ENCODE results near the gene PVR. TPM values are rescaled to one million over a fixed set of nuclear protein-coding genes. Genes with fewer than 3 reads are reported as not detected.
A peak's percentile ranks its signal among the peaks of the same experiment; 100 is the strongest.

The PVR gene
- total RNA-seq, 1 donor from 2014 or later, result 26.0 TPM

GRCh38 chr19:44653343-44653742 is 9.6 kb downstream of the PVR start:
- TF ChIP-seq POLR2AphosphoS5 (IDR thresholded peaks at IDR 0.05; ENCODE audit: insufficient read depth in 1 of 2, low read depth in 1 of 2) (no peak), CTCF (IDR thresholded peaks at IDR 0.05) (no peak), POLR2A (IDR thresholded peaks at IDR 0.05) (no peak)
- Histone ChIP-seq H3K4me1 (peaks cover under 1% of the 10 kb centered on the region), H3K4me3 (no peak overlapping the region), H3K27ac (no peak overlapping the region), H3K36me3 (peaks cover 0 to 75% of the 10 kb centered on the region in 2 donors), H3K9me3 (no peaks in the 10 kb centered on the region), H3K27me3 (no peaks in the 10 kb centered on the region)
- intact Hi-C loops (cut with DNase I), result no loop called here
- DNase-seq (ENCODE audit: extremely low spot score in 2 of 2), result no peak

DNA sequence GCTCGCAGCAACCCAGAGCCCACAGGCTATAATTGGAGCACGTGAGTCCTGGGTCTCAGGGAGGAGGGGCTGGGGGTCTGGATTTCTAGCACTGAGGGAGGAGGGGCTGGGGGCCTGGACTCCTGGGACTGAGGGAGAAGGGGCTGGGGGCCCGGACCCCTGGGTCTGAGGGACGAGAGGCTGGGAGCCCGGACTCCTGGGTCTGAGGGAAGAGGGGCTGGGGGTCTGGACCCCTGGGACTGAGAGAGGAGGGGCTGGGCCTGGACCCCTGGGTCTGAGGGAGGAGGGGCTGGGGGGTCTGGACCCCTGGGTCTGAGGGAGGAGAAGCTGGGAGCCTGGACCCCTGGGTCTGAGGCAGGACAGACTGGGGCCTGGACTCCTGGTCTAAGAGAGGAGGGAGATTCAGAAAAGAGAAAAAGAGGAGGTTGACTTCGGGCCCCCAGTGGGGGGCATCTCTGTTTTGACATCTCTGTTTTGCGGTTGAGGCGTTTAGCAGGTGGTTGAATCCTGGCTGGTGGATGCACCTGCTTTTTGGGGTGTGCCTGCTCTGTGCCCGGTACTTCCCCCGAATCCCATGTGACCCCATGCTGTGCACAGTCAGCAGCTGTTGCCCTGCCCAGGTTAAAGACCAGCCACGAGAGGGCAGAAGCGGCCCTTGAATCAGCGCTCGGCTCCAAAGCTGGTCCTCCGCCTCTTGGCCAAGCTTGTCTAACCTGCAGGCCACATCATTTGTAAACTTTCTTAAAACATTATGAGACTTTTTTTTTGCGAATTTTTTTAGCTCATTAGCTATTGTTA is 10.5 kb downstream of the PVR start:
- H3K27me3 ChIP-seq, result no peaks in the 10 kb centered on the region
- no peak overlapping the region for H3K4me3 ChIP-seq
- peaks cover 0 to 83% of the 10 kb centered on the region in 2 donors for H3K36me3 ChIP-seq
- intact Hi-C loops (cut with DNase I), result no loop called here
- H3K4me1 ChIP-seq, result no peaks in the 10 kb centered on the region
- H3K27ac ChIP-seq, result no peak overlapping the region
- no peak for DNase-seq (ENCODE audit: extremely low spot score in 2 of 2)
- no peaks in the 10 kb centered on the region for H3K9me3 ChIP-seq
- TF ChIP-seq POLR2AphosphoS5 (IDR thresholded peaks at IDR 0.05; ENCODE audit: insufficient read depth in 1 of 2, low read depth in 1 of 2) (peak in 1 of 2 donors; percentile 55), POLR2A (IDR thresholded peaks at IDR 0.05) (no peak), CTCF (IDR thresholded peaks at IDR 0.05) (peak in 1 of 3 experiments; percentile 31)

DNA sequence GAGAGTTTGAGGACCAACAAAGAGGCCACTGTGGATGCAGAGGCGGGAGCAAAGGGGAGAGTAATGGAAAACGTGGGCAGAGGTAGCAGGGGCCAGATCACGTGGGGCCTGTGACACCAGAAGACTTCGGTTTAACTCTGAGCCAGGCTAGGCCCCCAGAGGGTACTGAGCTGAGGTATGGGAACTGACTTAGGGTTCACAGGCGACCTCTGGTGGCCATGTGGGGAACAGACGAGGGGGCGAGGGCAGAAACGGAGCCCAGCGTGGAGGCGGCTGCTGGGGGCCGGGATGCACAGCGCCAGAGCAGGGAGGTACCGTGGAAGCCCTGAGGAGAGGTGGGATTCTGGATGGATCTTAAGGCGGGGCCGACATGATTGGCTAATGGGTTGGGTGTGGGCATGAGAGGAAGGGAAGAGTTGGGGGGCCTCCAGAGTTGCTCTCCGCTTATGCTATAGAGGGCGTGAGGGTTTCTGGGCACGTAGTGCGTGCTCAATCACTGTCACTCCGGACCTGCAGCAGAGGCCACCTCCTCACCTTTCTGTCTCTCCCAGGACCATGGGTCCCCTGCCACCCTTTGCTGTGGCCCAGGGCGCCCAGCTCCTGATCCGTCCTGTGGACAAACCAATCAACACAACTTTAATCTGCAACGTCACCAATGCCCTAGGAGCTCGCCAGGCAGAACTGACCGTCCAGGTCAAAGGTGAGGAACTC is 13.7 kb downstream of the PVR start:
- peaks cover 0 to 65% of the 10 kb centered on the region in 2 donors for H3K36me3 ChIP-seq
- no peaks in the 10 kb centered on the region for H3K9me3 ChIP-seq
- intact Hi-C loops (cut with DNase I), result loop anchor here (5.0 kb wide), 1 partner anchor 70 kb away; no protein-coding TSS in a partner anchor
- H3K27ac ChIP-seq, result no peak overlapping the region
- no peak overlapping the region for H3K4me3 ChIP-seq
- TF ChIP-seq POLR2AphosphoS5 (IDR thresholded peaks at IDR 0.05; ENCODE audit: insufficient read depth in 1 of 2, low read depth in 1 of 2) (no peak), CTCF (IDR thresholded peaks at IDR 0.05) (peak; percentile 68 to 89 (median 85)), POLR2A (IDR thresholded peaks at IDR 0.05) (no peak)
- H3K27me3 ChIP-seq, result no peaks in the 10 kb centered on the region
- DNase-seq (ENCODE audit: extremely low spot score in 2 of 2), result no peak
- H3K4me1 ChIP-seq, result peaks cover 9% of the 10 kb centered on the region

GRCh38 chr19:44658069-44658733 is 14.5 kb downstream of the PVR start:
- intact Hi-C loops (cut with DNase I), result loop anchor here (5.0 kb wide), 1 partner anchor 71 kb away; no protein-coding TSS in a partner anchor
- no peaks in the 10 kb centered on the region for H3K9me3 ChIP-seq
- TF ChIP-seq POLR2A (IDR thresholded peaks at IDR 0.05), result no peak
- no peak for TF ChIP-seq POLR2AphosphoS5 (IDR thresholded peaks at IDR 0.05; ENCODE audit: insufficient read depth in 1 of 2, low read depth in 1 of 2)
- no peak for TF ChIP-seq CTCF (IDR thresholded peaks at IDR 0.05)
- H3K36me3 ChIP-seq, result peaks cover 0 to 59% of the 10 kb centered on the region in 2 donors
- no peak for DNase-seq (ENCODE audit: extremely low spot score in 2 of 2)
- H3K4me1 ChIP-seq, result peaks cover 16% of the 10 kb centered on the region
- H3K27ac ChIP-seq, result no peak overlapping the region
- no peaks in the 10 kb centered on the region for H3K27me3 ChIP-seq
- no peak overlapping the region for H3K4me3 ChIP-seq
